Middle frontal gyrus (tissue), 1 donor: ENCODE measurements around the gene MALL.
"Not testable (repeated sequence)": the region's sequence is repeated elsewhere in the genome, so short reads cannot be mapped to it uniquely, and the experiment has no call there.

Experiments used
- DNase-seq: peaks from one replicate; pipeline ENCODE4 v3.0.0-alpha.2; 2015; ENCODE audit warnings: low spot score; ENCODE audit errors: extremely low spot score

MALL gene

DNA sequence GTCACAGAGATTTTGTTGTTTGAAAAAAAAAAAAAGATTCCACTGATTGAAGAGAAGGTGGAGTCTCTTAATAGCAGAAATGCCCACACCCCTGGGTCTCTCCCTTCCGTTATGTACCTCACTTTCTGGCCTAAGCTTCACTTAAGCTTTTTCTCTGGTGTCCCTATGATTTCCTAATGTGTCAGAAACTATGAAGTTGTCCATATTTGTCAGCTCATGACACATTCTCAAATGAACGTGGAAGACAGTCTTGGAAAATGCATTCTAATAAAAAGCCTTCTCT is 5.4 kb upstream of the MALL start:
- DNase-seq, result no peak

DNA sequence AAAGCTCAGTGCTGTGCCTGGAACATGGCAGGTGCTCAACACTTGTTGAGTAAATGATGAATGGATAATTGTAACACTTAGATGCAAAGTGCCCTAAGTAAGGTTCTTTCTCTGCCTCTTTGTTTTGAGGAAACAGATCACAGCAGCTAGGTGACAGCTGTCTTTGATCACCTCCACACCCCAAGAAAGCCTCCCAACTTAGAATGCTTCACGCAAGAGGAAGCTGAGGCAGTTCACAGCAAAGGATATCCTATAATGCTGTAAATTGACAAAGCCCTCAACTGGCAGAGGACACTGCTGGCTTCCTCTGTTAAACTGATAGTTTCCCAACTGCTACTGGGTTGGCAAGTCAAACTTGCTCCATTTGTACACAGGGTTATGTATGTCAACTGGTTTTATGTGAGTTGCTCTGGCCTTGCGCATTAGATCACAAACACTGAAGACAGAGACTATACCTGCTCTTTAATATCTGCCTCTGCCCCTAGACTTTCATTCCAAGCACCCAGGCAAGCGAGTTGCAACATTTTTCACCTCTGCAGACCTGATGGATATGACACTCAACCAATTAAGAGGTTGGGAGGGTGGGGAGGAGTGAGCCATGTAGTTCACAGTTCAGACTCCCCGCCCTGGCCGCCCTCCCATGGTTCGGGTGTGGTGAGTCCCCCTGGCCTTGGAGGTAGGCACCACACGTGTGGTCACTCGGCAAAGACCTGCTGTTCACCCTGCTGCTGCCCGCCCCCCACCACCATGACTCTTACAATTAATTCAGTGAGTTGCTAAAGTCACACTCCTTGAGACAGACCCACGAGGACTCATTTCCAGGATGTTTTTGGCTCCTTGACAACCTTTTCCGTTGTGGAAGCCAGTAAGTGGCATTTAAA is 4.8 kb upstream of the MALL start:
- DNase-seq, result no peak

DNA sequence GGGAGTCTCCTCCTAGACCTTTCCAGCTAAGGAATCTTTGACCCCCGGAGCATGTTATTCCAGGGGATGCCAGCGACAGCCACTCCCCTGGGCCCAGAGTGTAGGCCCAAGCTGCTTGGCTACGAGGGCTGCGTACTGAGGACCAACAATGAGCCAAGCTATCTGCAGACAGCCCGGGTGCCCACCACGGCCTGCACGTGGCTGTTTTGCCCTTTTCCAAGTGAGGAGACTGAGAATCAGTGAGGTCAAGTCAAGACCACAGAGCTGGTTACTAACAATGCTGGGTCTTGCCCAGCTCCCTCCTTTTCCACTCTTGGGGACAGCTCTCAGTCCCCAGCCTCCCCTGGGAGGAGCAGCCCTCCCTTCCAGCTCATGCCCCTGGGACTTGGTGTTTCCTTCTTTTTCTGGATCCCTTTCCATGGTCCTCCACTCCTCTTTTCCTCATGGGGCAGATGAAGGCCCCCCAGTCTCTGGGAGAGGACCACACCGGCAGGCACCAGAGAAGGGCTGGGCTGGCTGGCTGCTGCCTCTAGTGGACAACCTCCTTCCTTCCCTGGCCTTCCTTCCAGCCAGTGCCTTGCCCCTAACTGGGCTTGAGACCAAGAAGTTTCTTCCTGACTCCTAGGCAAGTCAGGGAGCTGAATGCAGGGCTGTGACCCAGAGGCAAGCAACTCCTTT is 550 bp upstream of the MALL start:
- DNase-seq, result no peak

DNA sequence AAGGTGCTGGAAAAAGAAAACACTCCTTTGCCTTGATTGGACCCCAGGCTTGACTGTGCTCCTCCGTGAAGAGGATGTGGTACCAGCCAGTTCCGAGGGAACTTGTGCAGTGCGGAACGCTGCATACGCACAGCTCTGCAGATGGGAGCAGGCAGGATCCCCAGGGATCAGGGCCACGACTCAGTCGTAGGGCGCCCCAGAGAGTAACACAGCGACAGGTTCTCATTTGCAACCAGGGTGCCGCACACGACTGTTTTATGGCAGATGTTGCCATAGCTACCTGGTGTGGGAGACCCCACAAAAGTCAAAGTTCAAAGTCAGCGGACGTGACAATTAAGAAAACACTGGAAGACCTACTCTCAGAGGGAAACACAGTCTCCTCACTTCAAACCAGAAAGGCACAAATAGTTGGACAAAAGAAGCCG is 779 bp downstream of the MALL start:
- no peak for DNase-seq

DNA sequence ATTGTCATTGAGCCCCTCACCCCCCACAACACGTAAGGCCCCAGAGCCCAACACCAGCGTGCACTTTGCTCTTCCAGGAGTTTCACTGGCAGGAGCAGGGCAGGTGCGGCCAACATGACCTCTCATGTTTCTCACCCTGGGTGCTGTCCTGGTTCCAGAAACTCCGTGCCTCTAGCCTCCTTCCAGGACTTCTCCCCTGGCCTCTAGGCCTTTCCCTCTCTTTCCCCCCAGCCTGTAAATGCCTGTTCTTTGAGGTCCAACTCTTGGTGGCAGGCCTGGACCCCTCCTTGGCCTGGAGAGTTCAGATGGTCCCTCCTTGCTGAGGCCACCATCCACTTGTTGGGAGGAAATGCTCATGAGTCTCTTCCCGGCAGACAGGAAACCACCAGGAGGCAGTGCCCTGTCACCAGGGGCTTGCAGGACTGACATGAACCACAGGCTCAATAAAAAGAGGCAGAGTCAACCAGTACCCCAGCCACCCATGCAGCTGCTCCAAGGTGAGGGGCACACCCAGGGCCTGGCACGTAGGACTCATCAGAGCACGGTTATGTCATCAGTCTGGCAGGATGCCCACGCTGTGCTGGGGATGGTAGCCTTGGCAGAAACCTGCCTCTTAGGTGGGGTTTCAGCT is 1.5 kb downstream of the MALL start:
- DNase-seq, result no peak

DNA sequence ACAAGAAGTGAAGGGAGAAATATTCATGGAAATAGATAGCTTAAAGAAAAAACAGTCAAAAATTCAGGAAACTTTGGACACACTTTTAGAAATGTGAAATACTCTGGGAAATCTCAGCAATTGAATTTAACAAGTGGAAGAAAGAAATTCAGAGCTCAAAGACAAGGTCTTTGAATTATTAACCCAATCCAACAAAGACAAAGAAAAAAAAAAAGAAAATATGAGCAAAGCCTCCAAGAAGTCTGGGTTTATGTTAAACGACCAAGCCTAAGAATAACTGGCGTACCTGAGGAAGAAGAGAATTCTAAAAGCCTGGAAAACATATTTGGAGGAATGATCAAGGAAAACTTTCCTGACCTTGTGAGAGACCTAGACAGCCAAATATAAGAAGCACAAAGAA is 7.3 kb downstream of the MALL start:
- not testable (repeated sequence) for DNase-seq

DNA sequence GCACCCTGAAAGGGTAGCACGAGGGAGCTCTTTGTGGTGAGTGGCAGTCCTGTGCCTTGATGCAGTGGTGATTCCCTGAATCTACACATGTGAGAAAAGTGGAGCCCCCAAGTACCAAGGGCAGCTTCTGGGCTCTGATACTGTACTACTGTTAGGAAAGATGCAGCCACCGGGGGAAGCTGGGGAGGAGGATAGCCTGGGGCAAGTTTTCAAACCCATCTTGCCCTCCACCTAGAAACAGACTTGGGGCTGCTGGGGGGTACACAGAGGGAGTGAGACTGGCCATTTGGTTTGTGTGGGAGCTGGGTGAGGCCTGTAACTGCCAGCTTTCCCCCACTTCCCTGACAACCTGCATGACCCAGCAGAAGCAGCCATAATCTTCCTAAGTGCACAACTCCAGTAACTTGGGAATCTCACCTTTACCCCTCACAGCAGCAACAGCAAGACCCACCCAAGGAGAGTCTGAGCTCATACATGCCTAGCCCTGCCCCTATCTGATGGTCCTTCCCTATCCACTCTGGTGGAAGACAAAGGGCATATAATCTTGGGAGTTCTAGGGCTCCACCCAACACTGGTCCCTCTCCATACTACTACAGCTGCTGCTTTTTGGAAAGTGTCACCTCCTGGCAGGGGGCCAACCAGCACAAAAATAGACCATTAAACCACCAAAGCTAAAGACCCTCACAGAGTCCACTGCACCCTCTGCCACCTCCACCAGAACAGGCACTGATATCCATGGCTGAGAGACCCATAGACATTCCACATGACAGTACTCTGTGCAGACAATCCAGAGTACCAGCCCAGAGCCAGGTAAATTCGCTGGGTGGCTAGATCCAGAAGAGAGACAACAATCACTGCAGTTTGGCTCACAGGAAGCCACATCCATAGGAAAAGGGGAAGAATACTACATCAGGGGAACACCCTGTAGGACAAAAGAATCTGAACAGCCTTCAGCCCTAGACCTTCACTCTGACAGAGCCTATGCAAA is 8.2 kb downstream of the MALL start:
- no peak for DNase-seq

DNA sequence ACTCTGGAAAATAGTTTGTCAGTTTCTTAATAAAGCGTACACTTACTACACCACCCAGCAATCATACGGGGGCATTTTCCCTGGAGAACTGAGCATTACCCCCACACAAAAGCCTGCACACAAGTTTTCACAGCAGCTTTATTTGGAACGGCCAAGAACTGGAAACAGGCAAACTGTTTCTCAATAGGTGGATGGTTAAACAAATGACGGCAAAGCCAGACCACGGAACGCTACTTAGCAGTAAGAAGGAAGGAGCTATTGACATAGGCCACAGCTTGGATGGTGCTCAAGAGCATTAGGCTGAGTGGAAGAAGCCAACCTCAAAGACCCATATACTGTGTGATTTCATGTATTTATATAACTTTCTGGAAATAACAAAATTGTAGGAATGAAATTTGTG is 9.0 kb downstream of the MALL start:
- no peak for DNase-seq

DNA sequence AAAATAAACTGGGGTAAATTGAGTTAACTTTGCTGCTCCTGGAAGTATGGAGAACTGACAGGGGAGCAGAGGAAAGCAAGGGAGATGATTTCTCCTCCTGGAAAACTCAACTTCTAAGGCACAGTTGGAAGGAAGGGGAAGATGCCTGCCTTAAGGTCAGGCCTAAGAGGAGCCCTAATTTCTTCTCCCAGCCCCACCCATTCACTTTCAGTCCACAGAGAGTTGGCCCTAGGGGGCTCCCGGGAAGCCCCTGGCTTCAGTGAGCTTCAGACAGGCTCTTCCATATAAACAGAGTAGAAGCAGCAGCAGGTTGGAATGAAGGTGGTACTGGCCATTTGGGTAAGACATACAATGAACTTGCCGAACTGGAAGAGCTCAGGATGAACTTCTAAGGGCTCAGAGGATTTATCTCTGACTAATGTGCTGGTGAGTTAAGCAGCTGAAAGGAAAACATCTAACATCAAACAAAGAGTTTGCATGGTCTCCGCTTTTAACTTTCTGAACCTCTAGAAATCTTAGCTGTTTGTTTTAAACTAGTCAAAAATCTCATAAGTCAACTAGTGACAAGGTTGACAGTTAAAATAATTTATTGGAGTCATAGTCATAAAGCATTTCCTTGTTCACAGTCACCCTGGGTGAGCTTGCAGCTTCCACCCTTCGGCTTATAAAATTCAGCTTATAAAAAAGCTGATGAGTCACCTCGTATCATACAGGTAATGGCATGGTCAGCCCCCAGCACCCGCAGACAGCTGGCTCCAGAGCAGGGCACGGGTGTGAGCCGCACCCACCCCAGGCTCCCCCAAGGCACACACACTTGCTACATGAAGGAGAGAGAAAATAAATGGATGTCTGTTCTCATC is 9.8 kb downstream of the MALL start:
- no peak for DNase-seq

DNA sequence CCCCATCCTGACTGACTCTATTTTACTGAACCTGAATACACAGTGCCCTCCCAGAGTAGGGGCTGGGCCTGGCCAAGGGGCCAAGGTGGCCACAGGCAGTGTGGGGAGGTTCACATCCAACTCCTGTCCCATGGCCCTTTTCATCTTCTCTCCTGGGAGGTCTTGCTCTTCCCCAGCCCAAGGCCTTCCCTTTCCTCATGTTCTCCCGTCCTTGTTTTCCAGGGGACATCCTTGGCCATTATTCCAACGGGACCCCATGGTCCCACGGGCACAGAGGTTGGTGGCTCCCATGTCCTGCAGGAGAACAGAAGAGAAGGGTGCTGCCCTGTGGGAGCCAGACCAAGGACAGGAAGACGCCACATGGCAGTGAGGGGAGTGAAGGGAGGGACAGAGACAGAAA is 10.4 kb downstream of the MALL start:
- no peak for DNase-seq

DNA sequence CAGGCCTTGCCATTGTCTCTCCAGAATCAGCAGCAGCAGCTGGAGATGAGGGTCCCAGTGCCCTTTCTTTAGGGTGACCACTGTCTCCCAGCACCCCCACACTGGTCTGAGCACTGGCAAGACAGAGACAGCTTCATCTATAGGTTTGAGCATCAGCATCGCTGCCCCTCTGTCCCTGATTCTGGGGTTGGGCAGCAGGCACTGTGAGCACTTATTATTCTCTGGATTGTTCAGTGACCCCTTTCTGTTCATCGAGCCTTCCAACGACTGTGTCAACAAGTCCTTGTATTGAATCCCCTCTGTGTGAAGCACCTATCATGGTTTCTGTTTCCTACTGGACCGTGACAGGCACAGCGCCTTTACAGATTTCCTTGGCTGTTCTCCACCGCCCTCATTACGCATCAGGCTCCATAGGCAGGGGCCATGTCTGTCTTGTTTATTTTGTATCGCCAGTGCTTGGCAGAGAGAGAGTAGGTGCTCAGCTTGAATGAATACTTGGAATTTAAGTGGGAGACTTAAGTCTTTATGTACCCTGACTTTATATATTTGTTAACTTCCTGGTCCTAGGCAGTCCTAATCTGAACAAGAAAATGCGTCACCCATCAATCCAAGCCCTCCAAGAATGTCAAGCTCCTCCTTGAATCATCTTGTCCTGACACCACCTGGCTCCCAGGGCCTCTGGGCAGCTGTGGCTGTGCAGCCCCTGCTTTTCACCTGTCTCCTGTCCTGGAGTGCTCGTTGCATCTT is 11.4 kb downstream of the MALL start:
- DNase-seq, result no peak

DNA sequence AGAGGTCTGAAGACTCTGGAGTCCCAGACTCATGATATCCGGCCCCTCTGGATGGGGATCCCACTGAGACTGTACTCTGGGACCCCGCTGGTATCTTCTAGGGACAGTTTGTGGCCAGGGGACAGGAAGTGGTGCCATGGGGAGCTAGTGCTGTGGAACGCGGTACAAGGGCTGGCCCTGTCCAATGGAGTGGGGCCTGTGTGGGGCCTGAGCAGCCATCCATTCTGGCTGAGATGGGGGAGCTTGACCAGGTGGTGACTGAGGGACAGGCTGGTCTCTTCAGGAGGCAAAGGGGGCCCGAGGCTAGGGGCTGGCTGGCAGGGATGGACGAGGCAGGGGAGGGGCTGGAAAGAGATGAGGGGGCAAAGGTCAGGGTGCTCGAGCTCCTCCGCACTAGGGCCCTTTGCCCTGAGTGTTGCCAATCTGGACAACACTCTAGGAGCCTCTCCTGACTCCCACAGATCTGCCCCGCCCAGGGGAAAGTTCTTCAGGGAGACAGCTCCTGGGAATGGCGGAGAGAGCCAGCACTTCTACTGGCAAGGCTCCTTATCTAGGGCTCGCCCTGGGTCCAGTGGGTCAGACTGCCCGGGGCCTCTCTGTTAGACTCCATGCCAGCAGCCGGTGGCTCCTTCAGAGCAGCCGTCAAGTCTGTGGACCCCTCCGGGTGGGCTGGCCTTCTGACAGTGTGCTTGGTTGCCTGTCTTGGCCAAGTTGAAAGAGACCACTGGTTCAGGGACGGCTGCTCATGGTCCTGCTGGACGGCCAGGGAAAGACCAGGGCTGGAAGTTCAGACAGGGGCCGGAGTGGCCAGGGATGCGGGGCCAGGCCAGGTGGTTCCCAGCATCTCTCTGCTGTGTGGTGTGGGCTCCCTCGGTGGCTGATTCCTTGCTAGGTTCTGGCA is 12.3 kb downstream of the MALL start:
- no peak for DNase-seq

DNA sequence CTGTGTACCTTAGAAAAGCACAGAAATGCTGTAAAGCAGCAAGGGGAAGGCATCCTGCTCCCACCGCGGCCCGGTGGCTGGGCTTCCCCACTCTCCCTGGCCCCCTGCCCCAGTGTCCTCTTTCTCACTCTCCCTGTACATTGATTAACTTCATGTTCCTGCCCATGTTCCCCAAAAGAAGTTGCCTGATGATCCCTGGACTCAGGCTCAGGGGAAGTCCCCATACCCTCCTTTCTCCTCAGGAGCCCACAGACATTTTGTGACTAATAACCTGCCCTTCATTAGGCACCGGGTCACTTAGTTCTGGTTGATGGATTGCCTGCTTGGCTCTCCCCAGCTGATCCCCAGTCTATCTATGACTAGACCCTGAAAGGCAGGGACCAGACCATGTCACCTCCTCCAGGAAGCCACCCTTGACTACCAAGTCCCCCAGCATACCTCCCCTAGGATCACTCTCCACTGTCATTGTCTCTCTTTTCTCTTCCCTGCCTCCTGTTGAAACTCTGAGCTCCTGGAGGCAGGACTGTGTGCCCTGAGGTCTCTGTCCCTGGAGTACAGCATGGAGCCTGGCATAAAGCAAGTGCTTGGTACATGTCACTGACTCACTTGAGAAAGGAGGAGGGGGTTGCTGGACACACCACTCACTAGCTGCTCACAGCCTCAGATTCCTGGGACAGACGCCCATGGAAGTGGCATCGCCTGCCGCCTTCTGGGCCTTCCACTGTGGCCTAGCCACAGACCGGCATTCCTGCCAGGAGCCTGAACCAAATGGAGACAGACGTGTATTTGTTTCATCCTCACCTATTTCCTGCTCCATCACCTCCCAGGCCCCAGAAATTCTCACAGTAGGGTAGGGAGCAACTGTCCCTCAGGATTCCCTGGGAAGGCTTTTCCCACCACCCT is 13.5 kb downstream of the MALL start:
- no peak for DNase-seq

DNA sequence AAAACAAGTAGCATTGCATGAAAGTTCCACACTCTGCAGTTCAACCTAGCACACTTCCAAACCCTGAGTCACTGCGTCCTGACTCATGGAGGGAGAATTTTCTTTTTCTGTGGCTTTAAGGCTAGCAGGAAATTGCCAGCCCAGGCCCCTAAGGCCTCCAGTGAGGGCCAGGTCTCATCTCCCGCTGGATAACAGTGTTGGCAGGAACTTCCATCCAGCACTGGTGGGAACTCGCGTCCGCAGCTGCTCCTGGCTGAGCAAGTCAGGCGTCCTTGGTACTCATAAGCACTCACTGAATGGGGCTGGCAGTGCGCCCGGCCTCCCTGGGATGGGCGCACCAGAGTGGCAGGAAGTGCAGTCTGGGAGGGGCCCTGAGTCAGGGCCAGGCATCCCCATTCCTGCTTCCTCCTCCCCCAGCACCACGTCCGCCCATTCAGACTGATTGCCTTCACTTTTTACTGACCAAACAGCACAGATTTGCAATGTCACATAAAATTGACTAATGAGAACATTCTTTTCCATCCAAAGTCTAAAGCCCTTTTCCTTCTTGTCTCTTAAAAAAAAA is 14.3 kb downstream of the MALL start:
- peak; percentile 6 for DNase-seq

DNA sequence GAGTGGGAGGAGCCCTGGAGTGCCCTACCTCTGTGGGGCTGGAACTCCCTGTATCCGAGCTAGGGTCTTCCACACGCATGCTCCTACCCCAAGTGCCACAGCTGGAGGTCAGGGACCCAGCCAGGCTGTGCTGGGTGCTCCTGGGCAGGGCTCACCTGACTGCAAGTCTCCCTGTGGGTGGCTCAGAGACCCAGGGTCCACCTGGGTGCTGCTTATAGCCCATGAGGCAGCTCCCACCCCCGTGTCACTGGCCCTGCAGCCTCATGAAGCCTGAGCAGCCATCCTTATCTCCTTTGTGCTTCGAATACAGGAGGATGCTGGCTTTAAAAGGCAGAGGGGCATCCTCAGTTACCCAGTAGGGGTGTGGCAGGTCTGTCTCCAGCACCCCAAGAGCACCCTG is 14.7 kb downstream of the MALL start:
- DNase-seq, result not testable (repeated sequence)

DNA sequence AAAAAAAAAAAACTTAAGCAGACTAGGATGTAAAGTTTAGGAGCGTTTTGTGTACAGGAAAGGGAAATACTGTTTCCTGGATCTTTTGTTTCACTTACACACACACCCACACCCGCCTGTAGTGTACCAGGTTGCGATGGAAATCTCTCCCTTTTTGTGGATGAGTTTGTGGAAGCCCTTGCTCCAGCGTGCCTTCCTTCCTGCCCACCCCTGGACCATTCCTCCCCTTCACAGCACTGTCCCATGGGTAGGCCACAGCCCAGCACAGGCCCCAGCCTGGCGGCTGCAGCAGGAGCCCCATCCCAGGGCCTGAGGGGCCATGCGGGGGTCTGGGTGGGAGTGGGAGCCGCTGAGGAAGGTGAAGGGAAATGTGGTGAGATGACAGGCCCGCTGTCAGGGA is 15.1 kb downstream of the MALL start:
- DNase-seq, result no peak

DNA sequence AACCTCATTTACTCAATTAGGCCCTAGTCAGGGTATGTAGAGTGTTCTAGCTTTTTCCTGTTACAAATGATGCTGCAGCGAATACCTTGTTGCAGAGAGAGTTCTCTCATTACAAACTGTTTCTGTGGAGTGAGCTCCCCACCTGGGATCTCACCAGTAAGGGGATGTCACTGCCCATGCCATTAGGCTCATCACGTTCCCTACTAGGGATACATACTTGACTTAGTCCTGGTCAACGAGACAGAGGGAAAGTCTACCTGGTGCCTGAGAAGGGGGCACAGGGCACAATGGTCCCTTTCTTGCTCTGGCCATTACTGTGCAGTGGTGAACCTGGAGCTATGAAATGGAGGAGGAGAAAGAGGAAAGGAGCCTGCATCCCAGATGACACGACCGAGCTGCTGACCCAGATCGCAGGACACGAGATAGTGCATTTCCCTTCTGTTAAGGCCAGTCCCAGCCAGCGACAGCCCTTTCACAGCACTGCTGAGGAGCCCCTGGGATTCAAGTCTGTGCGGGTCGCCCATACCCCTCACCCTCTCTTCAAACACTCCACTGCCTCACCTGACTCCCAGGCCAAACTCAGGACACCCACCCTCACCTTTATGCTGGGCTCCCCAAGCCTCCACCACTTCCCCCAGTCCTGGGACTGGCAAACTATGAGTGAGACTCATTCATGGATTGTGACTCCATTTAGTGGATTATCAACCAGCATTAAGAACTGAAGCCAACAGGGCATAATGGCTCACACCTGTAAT is 16.0 kb downstream of the MALL start:
- DNase-seq, result no peak
